WTC11 (cell line): ENCODE measurements around the gene PSMD5. TPM values are rescaled to one million over a fixed set of nuclear protein-coding genes. Genes with fewer than 3 reads are reported as not detected.

ENCODE experiments used
- ATAC-seq: fragments of 200-7000 bp; cut with Tn5 transposase; 2 replicates; pipeline ENCODE4 v1.10.0; 2021; ENCODE audit warnings: mild to moderate bottlenecking, moderate library complexity
- CTCF ChIA-PET: fragments of 300-600 bp; sonication (Branson Sonifier 250); formaldehyde crosslinking; loops from one replicate; lab custom pipeline; 2021; ENCODE audit warnings: antibody characterized with exemption; lab: Charles Lee
- POLR2A ChIA-PET: fragments of 350-600 bp; sonication (Branson Sonifier 250); formaldehyde crosslinking; loops from one replicate; lab custom pipeline; 2021; ENCODE audit warnings: antibody characterized with exemption; lab: Charles Lee
- DNase-seq: peaks from one replicate; pipeline ENCODE4 v3.0.0; 2021; ENCODE audit warnings: low spot score
- H3K27ac Mint-ChIP-seq: 2 replicates; pipeline ENCODE4 v1.8.0; 2021; ENCODE audit warnings: mixed read lengths
- H3K27me3 Mint-ChIP-seq: 2 replicates; pipeline ENCODE4 v1.8.0; 2021; ENCODE audit warnings: low read depth, mild to moderate bottlenecking, moderate library complexity, mixed read lengths
- H3K36me3 Mint-ChIP-seq: 2 replicates; pipeline ENCODE4 v1.8.0; 2021; ENCODE audit warnings: mixed read lengths
- H3K4me1 Mint-ChIP-seq: 2 replicates; pipeline ENCODE4 v1.8.0; 2022; ENCODE audit warnings: mixed read lengths
- H3K4me3 Mint-ChIP-seq: 2 replicates; pipeline ENCODE4 v1.8.0; 2021; ENCODE audit warnings: mild to moderate bottlenecking, moderate library complexity, mixed read lengths
- H3K9me3 Mint-ChIP-seq: 2 replicates; pipeline ENCODE4 v1.8.0; 2021; ENCODE audit warnings: mixed read lengths
- AR ChIP-seq: fragments of 250-450 bp; sonication (Bioruptor Pico); IDR thresholded peaks from 2 replicates; pipeline ENCODE4 v1.9.0; 2021; ENCODE audit warnings: mild to moderate bottlenecking
- CREB1 ChIP-seq: sonication (generic); formaldehyde crosslinking; IDR thresholded peaks from 2 replicates; pipeline ENCODE4 v1.8.0; 2023; ENCODE audit warnings: mild to moderate bottlenecking, missing genetic modification reagents
- E2F4 ChIP-seq: sonication (generic); formaldehyde crosslinking; IDR thresholded peaks from 2 replicates; pipeline ENCODE4 v1.8.1; 2022; ENCODE audit warnings: low read depth, mild to moderate bottlenecking, moderate library complexity, missing genetic modification reagents, borderline replicate concordance
- E2F5 ChIP-seq: sonication (generic); formaldehyde crosslinking; IDR thresholded peaks from 2 replicates; pipeline ENCODE4 v1.8.1; 2022; ENCODE audit warnings: mild to moderate bottlenecking, moderate library complexity, missing genetic modification reagents
- EMX1 ChIP-seq: fragments of 250-450 bp; sonication (Bioruptor Pico); IDR thresholded peaks from 2 replicates; pipeline ENCODE4 v1.8.0; 2021; ENCODE audit warnings: mild to moderate bottlenecking
- FOXK1 ChIP-seq: sonication (generic); formaldehyde crosslinking; IDR thresholded peaks from 2 replicates; pipeline ENCODE4 v1.8.0; 2022; ENCODE audit warnings: mild to moderate bottlenecking, moderate library complexity, missing genetic modification reagents
- MYBL2 ChIP-seq: sonication (generic); formaldehyde crosslinking; IDR thresholded peaks from 2 replicates; pipeline ENCODE4 v1.8.1; 2023; ENCODE audit warnings: mild to moderate bottlenecking, moderate library complexity, missing genetic modification reagents
- NFE2L1 ChIP-seq: sonication (generic); formaldehyde crosslinking; IDR thresholded peaks from 2 replicates; pipeline ENCODE4 v1.8.1; 2023; ENCODE audit warnings: missing genetic modification reagents
- NR1H2 ChIP-seq: sonication (generic); formaldehyde crosslinking; IDR thresholded peaks from 2 replicates; pipeline ENCODE4 v1.9.0; 2021; ENCODE audit warnings: mild to moderate bottlenecking, moderate library complexity, missing genetic modification reagents
- PREB ChIP-seq: sonication (generic); formaldehyde crosslinking; IDR thresholded peaks from 2 replicates; pipeline ENCODE4 v1.8.1; 2022; ENCODE audit warnings: mild to moderate bottlenecking, missing genetic modification reagents, moderate library complexity, borderline replicate concordance
- RELA ChIP-seq: sonication (generic); formaldehyde crosslinking; IDR thresholded peaks from 2 replicates; pipeline ENCODE4 v1.8.1; 2022; ENCODE audit warnings: missing genetic modification reagents, mild to moderate bottlenecking, borderline replicate concordance
- SP1 ChIP-seq: sonication (generic); formaldehyde crosslinking; conservative IDR thresholded peaks from 2 replicates; pipeline ENCODE4 v1.8.1; 2022; ENCODE audit warnings: missing genetic modification reagents
- TEAD1 ChIP-seq: sonication (generic); formaldehyde crosslinking; IDR thresholded peaks from 2 replicates; pipeline ENCODE4 v1.8.0; 2022; ENCODE audit warnings: mild to moderate bottlenecking, missing genetic modification reagents
- ZNF138 ChIP-seq: sonication (generic); formaldehyde crosslinking; conservative IDR thresholded peaks from 2 replicates; pipeline ENCODE4 v1.8.1; 2022; ENCODE audit warnings: mild to moderate bottlenecking, moderate library complexity, missing genetic modification reagents
- ZNF416 ChIP-seq: fragments of 250-450 bp; sonication (Bioruptor Pico); IDR thresholded peaks from 2 replicates; pipeline ENCODE4 v1.9.0; 2021; ENCODE audit warnings: mild to moderate bottlenecking, inconsistent platforms
- total RNA-seq: library from RNA; stranded (reverse); gene quantifications from 3 replicates; pipeline ENCODE4 v1.2.3, GENCODE V29; 2021
- TF ChIP-seq, protein P1 (sequence below): sonication (generic); formaldehyde crosslinking; conservative IDR thresholded peaks from 2 replicates; pipeline ENCODE4 v1.8.1; 2023; ENCODE audit warnings: mild to moderate bottlenecking, low read depth, missing genetic modification reagents, moderate library complexity
- TF ChIP-seq, protein P2 (sequence below): fragments of 250-450 bp; sonication (Bioruptor Pico); IDR thresholded peaks from 2 replicates; pipeline ENCODE4 v1.9.0; 2021; ENCODE audit warnings: moderate library complexity, mild to moderate bottlenecking, inconsistent platforms, borderline replicate concordance
- TF ChIP-seq, protein P3 (sequence below): sonication (generic); formaldehyde crosslinking; conservative IDR thresholded peaks from 2 replicates; pipeline ENCODE4 v1.8.1; 2022; ENCODE audit warnings: mild to moderate bottlenecking, missing genetic modification reagents
- TF ChIP-seq, protein P4 (sequence below): sonication (generic); formaldehyde crosslinking; IDR thresholded peaks from 2 replicates; pipeline ENCODE4 v1.8.0; 2022; ENCODE audit warnings: mild to moderate bottlenecking, missing genetic modification reagents

PSMD5 gene
- total RNA-seq, 1 experiment from 2014 or later: 61.1 TPM

- Mint-ChIP-seq H3K27me3 (no peaks in the 10 kb centered on the region), H3K27ac (0 out of 2 replicates have a peak overlapping the region, but pooled peaks have one; percentile 23), H3K4me1 (peaks cover 24% of the 10 kb centered on the region), H3K36me3 (peaks cover 27% of the 10 kb centered on the region), H3K4me3 (no peak overlapping the region), H3K9me3 (no peaks in the 10 kb centered on the region)
- no peak for TF ChIP-seq FOXK1 (CRISPR knock-in tag)
- TF ChIP-seq, protein P1, sequence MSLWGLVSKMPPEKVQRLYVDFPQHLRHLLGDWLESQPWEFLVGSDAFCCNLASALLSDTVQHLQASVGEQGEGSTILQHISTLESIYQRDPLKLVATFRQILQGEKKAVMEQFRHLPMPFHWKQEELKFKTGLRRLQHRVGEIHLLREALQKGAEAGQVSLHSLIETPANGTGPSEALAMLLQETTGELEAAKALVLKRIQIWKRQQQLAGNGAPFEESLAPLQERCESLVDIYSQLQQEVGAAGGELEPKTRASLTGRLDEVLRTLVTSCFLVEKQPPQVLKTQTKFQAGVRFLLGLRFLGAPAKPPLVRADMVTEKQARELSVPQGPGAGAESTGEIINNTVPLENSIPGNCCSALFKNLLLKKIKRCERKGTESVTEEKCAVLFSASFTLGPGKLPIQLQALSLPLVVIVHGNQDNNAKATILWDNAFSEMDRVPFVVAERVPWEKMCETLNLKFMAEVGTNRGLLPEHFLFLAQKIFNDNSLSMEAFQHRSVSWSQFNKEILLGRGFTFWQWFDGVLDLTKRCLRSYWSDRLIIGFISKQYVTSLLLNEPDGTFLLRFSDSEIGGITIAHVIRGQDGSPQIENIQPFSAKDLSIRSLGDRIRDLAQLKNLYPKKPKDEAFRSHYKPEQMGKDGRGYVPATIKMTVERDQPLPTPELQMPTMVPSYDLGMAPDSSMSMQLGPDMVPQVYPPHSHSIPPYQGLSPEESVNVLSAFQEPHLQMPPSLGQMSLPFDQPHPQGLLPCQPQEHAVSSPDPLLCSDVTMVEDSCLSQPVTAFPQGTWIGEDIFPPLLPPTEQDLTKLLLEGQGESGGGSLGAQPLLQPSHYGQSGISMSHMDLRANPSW (CRISPR knock-in tag): no peak
- no peak for TF ChIP-seq SP1 (CRISPR knock-in tag)
- no peak for TF ChIP-seq RELA (CRISPR knock-in tag)
- TF ChIP-seq, protein P2, sequence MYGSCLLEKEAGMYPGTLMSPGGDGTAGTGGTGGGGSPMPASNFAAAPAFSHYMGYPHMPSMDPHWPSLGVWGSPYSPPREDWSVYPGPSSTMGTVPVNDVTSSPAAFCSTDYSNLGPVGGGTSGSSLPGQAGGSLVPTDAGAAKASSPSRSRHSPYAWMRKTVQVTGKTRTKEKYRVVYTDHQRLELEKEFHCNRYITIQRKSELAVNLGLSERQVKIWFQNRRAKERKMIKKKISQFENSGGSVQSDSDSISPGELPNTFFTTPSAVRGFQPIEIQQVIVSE: no peak
- TF ChIP-seq MYBL2: no peak
- TF ChIP-seq, protein P3, sequence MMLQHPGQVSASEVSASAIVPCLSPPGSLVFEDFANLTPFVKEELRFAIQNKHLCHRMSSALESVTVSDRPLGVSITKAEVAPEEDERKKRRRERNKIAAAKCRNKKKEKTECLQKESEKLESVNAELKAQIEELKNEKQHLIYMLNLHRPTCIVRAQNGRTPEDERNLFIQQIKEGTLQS (CRISPR knock-in tag): no peak
- TF ChIP-seq PREB (CRISPR knock-in tag): no peak
- TF ChIP-seq E2F4 (CRISPR knock-in tag): no peak
- TF ChIP-seq AR (CRISPR knock-in tag): no peak
- TF ChIP-seq NR1H2 (CRISPR knock-in tag): no peak
- no peak for TF ChIP-seq TEAD1 (CRISPR knock-in tag)
- TF ChIP-seq ZNF416: no peak
- TF ChIP-seq E2F5 (CRISPR knock-in tag): no peak
- no peak for TF ChIP-seq CREB1
- CTCF ChIA-PET: no interaction called here
- POLR2A ChIA-PET: no interaction called here
- no peak for DNase-seq
- no peak for ATAC-seq
Observed at GRCh38 chr9:120837921-120838320, 4.8 kb downstream of the PSMD5 start.

- CTCF ChIA-PET: interaction anchor here (0.7 to 1.5 kb wide), 3 partner anchors 33 to 117 kb away, joined by 3 to 5 read pairs (median 4); partner anchors contain the start of gene FBXW2
- Mint-ChIP-seq H3K36me3 (peaks cover 52% of the 10 kb centered on the region), H3K4me3 (no peak overlapping the region), H3K4me1 (peaks cover 6% of the 10 kb centered on the region; the same call in 1 of the 2 replicates), H3K27me3 (no peaks in the 10 kb centered on the region), H3K9me3 (no peaks in the 10 kb centered on the region), H3K27ac (peak overlapping the region; percentile 41; the same call in 1 of the 2 replicates)
- DNase-seq: no peak
- POLR2A ChIA-PET: interaction anchor here (0.7 kb wide), 1 partner anchor 99 kb away, joined by 3 read pairs; no protein-coding TSS in a partner anchor
- ATAC-seq: no peak
- TF ChIP-seq EMX1 (no peak), NFE2L1 (CRISPR knock-in tag) (no peak), PREB (CRISPR knock-in tag) (no peak), ZNF138 (CRISPR knock-in tag) (no peak)
- TF ChIP-seq, protein P4, sequence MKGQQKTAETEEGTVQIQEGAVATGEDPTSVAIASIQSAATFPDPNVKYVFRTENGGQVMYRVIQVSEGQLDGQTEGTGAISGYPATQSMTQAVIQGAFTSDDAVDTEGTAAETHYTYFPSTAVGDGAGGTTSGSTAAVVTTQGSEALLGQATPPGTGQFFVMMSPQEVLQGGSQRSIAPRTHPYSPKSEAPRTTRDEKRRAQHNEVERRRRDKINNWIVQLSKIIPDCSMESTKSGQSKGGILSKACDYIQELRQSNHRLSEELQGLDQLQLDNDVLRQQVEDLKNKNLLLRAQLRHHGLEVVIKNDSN (CRISPR knock-in tag): no peak
- TF ChIP-seq, protein P1 (CRISPR knock-in tag): no peak
Observed at GRCh38 chr9:120833325-120833724, 9.4 kb downstream of the PSMD5 start.
